GM12864 (cell line): Measurements from ENCODE around the gene CHRDL2.
A peak's percentile ranks its signal among the peaks of the same experiment; 100 is the strongest.
"Not testable (repeated sequence)": the region's sequence is repeated elsewhere in the genome, so short reads cannot be mapped to it uniquely, and the experiment has no call there.

Experiments used
- DNase-seq: peaks from one replicate; pipeline ENCODE4 v3.0.0-alpha.2; 2011; ENCODE audit warnings: low read depth
- H3K4me3 ChIP-seq: 2 replicates; pipeline ENCODE4 v1.5.1; 2011; ENCODE audit warnings: mild to moderate bottlenecking, low read depth, low read length, control low read depth
- TF ChIP-seq, protein P1 (sequence below): IDR thresholded peaks from 2 replicates; pipeline ENCODE4 v1.5.1; 2011; ENCODE audit warnings: low read depth, mild to moderate bottlenecking, moderate library complexity, low read length, control low read depth, inconsistent platforms; ENCODE audit errors: missing control alignments

CHRDL2 gene

DNA sequence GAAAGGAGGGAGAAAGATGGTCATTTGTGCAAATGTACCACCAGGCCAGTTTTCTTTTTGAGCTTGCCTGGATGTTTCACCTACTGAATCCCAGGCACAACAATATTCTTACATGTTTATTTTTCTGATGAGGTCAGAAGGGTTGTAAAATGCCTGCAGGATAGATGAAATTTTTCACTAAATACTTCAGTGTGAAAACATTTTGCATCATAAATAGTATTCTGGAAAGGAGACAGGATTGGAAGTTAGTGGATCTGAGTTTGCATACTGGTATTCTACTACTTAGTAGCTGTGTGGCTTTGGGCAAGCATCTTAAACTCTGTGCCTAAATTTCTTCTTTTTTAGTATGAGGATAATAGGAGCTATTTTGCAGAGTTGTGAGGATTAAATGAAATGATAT is 42.2 kb upstream of the CHRDL2 start:
- TF ChIP-seq, protein P1, sequence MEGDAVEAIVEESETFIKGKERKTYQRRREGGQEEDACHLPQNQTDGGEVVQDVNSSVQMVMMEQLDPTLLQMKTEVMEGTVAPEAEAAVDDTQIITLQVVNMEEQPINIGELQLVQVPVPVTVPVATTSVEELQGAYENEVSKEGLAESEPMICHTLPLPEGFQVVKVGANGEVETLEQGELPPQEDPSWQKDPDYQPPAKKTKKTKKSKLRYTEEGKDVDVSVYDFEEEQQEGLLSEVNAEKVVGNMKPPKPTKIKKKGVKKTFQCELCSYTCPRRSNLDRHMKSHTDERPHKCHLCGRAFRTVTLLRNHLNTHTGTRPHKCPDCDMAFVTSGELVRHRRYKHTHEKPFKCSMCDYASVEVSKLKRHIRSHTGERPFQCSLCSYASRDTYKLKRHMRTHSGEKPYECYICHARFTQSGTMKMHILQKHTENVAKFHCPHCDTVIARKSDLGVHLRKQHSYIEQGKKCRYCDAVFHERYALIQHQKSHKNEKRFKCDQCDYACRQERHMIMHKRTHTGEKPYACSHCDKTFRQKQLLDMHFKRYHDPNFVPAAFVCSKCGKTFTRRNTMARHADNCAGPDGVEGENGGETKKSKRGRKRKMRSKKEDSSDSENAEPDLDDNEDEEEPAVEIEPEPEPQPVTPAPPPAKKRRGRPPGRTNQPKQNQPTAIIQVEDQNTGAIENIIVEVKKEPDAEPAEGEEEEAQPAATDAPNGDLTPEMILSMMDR: no peak
- H3K4me3 ChIP-seq: no peak overlapping the region
- no peak for DNase-seq

DNA sequence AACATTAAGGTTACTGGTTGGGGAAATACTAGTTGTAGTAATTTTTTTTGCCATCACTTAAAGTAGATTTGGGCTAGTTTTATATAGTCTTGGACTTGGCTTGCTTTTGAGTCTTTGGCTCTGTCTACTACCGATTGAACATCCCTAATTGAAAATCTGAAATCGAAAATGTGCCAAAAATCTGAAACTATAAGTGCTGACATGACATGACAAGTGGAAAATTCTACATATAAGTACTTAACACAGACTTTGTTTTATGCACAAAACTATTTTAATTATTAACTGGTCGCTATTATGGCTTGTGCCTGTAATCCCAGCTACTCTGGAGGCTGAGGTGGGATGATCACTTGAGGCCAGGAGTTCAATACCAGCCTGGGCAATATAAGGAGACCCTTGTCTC is 39.9 kb upstream of the CHRDL2 start:
- TF ChIP-seq, protein P1: no peak
- H3K4me3 ChIP-seq: no peak overlapping the region
- no peak for DNase-seq

DNA sequence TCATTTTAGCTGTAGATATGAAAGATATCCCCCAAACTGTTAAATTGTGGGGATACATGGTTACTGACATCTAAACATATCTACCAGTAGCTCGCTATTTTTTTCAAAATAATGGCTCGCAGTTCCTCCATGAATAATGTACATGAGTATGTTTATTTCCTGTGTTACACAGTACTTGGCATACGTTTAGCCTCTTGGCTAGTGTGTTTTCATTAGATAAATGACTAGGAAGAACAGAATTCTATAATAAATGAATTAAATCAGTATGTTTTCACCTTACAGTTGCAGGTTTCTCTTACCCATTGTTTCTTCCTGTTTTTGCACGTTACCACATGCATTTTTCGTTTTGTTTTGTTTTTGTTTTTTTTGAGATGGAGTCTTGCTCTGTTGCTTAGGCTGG is 39.2 kb upstream of the CHRDL2 start:
- TF ChIP-seq, protein P1: no peak
- DNase-seq: no peak
- no peak overlapping the region for H3K4me3 ChIP-seq

GRCh38 chr11:74769055-74769707 is 38.0 kb upstream of the CHRDL2 start:
- TF ChIP-seq, protein P1: no peak
- no peak for DNase-seq

GRCh38 chr11:74768172-74768651 is 37.0 kb upstream of the CHRDL2 start:
- not testable (repeated sequence) for H3K4me3 ChIP-seq
- DNase-seq: peak; percentile 49

More at GRCh38 chr11:74769055-74769707, 38.0 kb upstream of the CHRDL2 start:
- H3K4me3 ChIP-seq: no peak overlapping the region

DNA sequence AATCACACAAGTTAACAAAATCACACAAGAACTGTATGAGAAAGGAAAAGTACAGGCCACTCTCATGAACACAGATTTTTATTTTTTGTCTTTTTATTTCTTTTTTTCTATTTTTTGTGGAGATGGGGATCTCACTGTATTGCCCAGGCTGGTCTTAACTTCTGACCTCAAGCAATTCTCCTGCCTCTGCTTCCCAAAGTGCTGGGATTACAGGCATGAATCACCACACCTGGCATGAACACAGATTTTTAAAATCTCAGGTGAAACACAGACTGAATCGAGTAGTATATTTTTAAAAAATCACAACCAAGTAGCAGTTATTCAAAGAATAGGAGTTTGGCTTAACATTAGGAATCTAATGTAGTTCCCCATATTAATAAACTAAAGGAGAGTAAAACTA is 35.7 kb upstream of the CHRDL2 start:
- H3K4me3 ChIP-seq: no peak overlapping the region
- TF ChIP-seq, protein P1: no peak
- DNase-seq: no peak

DNA sequence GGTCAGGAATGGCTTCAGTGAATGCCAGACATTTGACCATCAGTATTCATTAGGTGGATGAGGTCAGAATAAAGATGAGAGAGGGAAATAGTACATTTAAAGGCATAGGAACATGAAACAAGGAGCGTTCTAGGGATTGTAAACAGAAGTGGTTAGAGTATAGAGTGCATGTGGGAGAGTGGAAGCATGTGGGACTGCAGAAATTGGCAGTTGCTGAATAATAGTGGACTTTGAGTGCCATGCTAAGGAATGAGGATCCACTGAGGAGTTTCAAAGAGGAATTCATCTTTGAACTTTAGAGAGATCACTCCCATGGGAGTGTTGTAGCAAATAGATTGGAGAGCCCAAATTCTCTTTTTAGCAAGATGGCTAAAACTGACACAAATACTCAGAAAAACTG is 25.3 kb upstream of the CHRDL2 start:
- no peak for DNase-seq
- TF ChIP-seq, protein P1: no peak
- no peak overlapping the region for H3K4me3 ChIP-seq
